Pulmonary artery endothelial cell (primary cell): ENCODE results near the gene KCTD20. TPM values are rescaled to one million over a fixed set of nuclear protein-coding genes. Genes with fewer than 3 reads are reported as not detected.
"Not testable (repeated sequence)": the region's sequence is repeated elsewhere in the genome, so short reads cannot be mapped to it uniquely, and the experiment has no call there.

Experiments used
- DNase-seq: peaks from one replicate; pipeline ENCODE4 v3.0.0-alpha.2; 2011; ENCODE audit warnings: low read depth, low spot score
- total RNA-seq: library from RNA; depleted of rRNA; stranded (reverse); fragments of >200 nt; gene quantifications from 2 replicates; pipeline ENCODE4 v1.2.3, GENCODE V29; 2014

The KCTD20 gene
- total RNA-seq, 1 donor from 2014 or later = 79.6 TPM

DNA sequence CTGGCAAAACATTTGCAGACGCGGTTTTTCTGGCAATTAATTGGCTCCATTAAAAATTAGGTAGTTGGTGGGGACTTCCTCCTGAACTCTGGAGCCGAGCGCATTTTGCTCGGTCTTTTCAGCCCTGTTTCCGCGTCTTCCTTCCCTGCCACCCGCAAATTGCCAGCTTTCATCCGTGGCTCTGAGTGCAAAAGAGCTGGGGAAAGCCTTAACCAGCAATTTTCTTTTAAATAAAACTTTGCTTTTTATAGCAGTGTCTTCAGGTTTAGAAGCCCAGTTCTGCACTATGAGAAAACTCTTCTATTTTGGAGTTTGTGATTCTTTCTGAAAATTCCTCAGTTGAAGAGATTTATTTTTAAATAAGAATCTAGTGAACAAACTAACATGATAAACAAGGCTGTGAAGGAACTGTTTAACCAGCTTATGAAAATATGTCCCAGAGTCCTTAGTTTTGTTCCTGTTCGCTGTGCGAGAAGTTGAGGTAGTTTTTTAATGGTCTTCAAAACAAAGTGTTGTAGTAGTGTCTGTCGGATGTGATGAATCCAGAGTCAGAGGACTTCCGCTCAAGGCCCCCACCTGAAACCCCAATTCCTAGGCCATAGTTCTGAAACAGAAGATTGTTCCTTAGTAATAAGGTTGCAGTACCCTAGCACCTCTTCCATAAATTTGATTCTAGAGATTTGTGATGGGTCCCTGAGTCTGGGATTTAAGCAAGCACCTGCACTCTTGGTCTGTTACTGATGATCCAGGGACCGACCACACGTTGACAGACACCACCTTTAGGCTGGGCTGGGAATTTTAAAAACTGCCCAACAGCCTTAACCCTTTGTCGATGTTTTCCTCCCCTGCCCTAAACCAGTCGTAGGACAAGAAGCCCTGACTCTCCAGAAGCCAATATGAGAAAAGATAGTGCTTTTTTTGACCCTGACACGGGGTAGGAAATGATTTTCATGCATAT is 950 bp downstream of the KCTD20 start:
- no peak for DNase-seq

DNA sequence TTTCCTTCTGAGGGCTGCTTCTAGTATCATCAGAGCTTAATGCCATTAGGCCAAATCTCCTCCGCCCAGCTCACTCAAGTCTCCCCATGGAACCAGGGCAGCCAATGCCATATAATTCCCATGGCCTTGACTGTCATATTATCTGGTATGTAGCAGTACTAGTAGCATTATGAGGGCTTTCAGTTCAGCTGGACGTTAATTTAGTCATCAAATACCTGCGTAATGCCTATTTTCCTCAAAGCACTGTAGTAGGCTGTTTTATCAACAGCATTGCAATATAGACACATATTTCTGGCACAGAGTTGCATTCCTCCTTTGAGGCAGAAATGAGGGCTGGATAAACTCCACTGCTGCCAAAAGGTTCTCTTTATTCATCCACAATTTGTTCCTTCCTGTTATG is 1.7 kb downstream of the KCTD20 start:
- DNase-seq = peak; percentile 54

DNA sequence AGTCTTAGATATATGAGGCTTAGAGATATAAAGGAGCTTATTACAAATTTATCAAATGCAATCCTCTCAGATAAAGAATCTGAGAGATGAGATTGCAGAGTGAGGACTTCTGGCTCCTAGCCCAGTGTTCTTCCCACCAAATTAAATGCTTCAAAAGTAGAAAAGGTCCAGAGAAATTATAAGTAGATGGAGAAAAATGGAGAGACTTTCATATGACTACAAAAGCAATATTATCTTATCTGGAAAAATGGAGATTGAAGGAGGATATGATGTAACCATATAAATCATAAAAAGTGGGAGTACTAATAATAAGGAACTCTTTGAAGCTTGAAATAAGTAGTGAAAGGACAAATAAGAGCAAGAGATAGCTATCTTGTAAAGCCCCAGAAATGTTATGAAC is 2.8 kb downstream of the KCTD20 start:
- DNase-seq = no peak

DNA sequence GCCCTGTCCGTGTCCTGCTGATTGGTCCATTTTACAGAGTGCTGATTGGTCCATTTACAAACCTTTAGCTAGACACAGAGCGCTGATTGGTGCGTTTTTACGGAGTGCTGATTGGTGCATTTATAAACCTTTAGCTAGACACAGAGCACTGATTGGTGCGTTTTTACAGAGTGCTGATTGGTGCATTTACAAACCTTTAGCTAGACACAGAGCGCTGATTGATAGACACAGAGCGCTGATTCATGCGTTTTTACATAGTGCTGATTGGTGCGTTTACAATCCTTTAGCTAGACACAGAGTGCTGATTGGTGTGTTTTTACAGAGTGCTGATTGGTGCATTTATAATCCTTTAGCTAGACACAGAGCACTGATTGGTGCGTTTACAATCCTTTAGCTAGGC is 6.4 kb downstream of the KCTD20 start:
- DNase-seq = not testable (repeated sequence)

DNA sequence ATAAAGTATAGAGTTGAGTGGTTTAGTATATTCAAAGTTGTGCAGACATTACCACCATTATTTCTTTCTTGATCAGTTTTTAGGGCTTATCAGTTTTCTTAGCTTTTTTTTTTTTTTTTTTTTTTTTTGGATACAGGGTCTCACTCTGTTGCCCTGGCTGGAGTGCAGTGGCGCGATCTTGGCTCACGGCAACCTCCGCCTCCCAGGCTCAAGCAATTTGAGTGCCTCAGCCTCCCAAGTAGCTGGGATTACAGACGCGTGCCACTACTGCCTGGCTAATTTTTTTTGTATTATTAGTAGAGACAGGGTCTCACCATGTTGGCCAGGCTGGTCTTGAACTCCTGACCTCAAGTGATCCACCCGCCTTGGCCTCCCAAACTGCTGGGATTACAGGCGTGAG is 10.1 kb downstream of the KCTD20 start:
- not testable (repeated sequence) for DNase-seq

DNA sequence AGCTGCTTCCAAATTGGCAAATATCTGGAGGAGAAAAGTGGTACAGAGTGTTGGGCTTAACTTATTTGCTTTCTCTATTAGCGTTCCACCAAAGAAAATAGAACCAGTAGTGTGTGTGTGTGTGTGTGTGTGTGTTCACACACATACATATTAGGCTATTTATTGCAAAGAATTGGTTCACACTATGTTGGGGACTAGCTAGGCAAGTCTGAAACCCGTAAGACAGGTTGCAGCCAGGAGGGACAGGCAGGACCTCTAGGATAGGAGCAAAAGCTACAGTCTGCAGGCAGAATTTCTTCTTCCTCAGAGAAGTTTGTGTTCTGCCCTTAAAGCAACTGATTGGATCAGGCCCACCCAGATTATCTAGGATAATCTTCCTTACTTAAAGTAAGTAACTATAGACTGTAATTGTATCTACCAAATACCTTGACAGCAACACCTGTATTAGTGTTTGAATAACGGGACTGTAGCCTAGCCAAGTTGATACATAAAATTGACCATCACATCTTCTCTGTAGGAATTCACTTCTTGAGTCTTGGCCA is 12.8 kb downstream of the KCTD20 start:
- no peak for DNase-seq

DNA sequence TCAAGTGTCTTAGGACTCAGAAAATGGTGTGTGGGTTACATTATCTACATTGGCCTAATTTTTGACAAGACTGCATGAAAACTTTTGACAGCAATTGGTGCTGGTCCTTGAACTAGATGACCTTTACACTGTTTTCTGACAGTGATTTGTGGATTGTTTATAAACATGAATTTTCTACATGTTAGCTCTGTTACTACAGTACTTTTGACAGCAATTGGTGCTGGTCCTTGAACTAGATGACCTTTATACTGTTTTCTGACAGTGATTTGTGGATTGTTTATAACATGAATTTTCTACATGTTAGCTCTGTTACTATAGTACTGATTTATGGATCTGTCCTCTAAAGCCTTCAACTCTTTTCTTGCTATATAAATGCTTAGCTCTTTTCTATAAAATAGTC is 16.7 kb downstream of the KCTD20 start:
- DNase-seq = no peak

DNA sequence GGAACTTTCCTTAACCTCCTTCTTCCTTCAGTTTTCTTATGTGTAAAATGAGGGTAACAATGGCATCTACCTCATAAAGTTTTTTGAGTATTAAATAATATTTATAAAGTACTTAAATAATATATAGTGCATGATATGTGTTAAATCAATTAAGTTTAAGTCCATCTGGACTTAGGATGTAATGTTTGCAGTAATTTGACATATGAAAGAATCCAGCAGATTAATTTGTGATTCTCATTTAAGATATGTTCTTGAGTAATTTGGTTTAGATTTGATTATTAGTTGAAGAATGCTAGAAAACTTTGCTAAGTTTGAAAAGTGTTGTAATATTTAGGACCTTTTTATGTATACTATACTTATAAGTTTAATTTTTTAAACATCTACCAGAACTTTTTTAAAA is 18.1 kb downstream of the KCTD20 start:
- DNase-seq = no peak

DNA sequence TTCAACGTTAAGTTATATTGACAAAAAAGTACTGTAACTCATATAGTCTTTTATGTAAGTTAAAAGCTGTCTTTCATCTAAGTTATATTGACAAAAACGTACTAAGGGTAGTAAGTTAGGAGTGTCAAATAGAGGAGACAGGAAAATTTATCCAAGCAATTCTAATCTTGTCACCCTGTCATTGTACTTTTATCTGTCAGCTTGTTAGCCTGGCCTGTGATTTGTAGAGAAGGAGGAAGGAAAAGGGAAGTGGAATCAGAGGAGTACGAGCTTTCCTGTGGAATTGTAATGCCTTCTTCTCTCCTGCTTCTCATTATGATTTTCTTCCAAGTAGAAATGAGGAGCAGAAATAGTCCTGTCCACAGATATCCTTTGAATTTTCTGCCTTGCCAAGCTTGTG is 18.8 kb downstream of the KCTD20 start:
- DNase-seq = no peak

DNA sequence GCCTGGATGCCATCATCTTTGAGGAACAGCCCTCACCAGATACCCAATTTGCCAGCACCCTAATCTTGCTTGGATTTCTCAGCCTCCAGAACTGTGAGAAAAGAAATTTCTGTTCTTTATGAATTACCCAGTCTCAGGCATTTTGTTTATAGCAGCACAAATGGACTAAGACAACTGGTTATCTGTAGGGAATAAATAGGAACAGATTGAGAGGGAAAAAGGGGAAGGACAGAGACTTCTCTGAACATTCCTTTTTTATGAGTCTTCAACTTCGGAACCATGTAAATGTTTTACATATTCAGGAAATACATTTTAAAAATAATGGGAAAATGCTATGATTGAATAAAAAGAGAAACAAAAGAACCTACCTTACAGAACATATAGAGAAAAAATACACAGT is 20.9 kb downstream of the KCTD20 start:
- no peak for DNase-seq

DNA sequence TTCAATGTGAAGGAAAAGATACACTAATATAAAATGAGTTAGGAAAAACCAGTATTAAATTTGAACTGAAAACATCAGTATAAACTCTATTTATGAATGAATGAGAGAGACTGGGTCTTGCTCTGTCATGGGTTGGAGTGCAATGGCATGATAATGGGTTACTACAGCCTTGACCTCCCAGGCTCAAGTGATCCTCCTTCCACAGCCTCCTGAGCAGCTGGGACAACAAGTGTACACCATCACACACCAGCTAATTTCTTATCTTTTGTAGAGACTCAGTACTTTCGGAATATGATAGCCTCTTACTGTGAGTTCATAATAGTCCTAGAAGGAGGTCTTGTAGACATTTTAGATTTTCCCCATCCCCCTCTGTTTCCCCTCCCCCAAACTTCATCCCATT is 21.4 kb downstream of the KCTD20 start:
- no peak for DNase-seq

DNA sequence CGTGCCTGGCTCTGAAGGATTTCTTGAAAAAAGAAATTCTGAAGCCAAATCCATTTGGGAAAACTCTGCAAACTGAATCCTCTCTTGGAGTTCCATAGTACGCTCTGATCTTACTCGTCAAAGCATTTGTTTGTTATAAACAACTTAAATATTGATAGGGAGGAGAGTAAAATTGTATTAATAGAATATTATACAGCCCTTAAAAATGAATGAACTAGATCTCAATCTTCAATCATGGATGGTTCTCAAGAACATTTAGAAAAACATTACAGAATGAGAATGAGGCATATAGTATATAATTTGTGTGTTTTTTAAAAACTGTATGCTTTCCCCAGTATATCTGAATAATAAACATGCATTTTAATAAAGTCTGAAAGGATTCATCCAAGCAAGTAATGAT is 24.8 kb downstream of the KCTD20 start:
- no peak for DNase-seq

DNA sequence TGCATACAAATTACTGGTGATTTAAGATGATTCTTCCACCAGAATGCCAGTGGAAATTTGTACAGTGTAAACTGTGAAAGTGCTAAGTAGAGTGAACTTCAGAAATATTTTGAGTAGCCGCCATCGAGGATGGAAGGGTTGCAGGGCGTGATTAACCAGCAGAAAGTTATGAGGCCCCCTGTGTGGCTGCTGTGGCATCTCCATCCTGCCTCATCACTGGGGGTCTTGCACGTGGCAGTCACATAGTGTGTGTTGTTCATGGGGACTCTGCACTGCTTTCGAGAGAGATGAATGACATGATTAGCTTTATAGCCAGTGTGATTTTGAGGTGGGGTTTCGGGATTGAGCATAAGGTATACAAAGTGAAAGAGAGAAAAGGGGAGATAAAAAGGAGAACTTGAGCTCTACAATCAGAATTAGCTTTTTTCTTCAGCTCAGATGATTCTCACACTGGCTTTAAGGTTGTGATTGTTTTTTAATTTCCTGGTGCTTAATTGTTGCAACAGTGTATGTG is 26.4 kb downstream of the KCTD20 start:
- no peak for DNase-seq

DNA sequence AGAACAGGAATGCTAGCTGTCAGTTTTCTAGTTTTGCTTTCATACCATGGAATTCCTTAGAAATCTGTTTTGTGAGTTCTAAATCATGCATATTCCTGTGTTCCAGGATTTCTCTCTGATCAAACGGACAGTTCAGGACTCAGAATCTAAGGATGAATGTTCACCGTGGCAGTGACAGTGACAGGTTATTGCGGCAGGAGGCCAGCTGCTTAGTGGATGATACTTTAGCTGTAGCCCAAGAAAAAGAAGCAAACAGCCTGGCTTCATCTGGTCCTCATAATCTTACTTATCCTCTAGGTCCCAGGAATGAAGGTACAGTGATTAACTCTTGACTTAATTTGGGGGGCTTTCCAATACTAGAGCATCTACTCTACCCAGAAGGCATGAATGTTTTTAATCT is 27.1 kb downstream of the KCTD20 start:
- DNase-seq = no peak

DNA sequence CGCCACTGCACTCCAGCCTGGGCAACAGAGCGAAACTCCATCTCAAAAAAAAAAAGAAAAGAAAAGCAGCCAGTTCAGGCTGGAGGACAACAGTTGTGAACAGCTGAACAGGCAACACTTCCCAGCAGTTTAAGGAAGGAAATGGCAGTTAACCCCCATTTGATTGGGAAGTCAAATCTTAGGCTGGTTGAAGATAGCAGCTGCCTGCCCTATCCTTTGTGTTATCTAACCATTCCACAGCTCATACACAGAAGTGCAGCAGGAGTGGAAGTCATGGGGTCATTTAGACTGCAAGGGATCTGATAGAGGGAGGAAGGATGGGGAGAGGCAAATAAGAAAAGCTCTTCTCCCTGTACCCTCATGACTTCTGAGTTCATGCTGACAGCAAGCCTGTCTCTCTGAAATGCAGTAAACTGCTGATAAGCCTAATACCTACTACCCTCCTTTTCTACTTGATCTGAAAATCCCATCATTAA is 35.3 kb downstream of the KCTD20 start:
- DNase-seq = no peak

DNA sequence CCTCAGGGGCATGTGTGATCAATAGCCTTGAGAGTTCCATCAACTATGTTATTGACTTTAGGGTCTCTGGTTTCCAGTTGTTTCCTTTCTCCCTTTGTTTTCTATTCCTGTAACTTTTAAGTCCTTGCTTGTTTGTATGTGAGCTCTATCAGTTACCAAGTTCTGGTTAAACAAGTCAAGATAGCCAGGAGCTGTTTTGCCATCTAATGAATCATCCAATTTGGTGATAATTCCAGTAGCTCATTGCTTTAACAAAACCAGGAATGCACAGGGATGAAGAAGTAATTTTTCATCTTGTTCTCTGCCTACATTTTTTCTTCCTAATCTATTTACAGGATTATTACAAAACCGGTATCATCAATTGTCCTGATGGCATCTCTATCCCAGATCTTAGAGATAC is 36.5 kb downstream of the KCTD20 start:
- DNase-seq = no peak

DNA sequence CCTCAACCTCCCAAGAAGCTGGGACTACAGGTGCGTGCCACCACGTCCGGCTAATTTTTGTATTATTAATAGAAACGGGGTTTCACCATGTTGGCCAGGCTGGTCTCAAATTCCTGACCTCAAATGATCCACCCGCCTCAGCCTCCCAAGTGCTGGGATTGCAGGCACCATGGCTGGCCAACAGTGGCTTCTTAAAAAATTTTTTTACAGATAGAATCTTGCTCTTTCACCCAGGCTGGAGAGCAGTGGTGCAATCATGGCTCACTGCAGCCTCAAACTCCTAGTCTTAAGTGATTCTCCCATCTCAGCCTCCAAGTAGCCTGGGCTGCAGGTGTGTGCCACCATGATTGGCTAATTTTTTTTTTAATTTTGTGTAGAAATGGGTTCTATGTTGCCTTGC is 40.5 kb downstream of the KCTD20 start:
- not testable (repeated sequence) for DNase-seq

DNA sequence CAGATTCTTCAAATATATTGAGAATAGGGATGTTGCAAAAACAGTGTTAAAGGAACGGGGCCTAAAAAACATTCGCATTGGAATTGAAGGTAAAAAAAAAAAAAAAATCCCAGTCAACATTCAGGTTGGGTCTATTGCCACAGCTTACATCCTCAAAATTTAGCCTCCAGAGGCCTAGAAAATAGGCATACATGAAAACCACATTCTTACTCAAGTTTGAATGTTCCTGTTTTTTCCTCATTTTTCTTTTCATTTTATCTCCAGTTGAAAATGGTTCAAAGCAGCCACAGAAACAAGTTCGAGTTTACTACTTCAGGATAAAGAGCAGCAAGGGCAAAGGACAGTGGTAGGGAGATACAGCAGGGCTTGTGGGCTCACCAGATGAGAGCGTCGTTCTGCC is 41.9 kb downstream of the KCTD20 start:
- DNase-seq = no peak

DNA sequence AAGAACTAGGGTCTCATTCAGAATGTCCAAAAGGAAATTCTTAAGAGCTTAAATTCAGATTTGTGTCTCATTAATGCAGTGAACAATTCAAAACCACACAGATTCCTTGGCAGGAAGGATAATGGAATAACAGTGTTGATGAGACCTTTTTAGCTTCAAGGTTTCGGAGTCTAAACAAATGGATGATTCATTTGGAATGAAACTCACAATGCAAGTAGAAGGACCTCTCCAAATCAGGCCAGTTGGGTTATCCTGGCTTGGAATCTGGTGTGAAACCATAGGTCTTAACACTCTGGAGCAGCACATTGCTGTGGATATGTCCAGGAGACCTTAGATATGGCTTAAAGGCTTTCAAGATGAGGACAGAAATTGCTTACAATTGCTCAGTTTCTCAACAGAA is 44.9 kb downstream of the KCTD20 start:
- no peak for DNase-seq

DNA sequence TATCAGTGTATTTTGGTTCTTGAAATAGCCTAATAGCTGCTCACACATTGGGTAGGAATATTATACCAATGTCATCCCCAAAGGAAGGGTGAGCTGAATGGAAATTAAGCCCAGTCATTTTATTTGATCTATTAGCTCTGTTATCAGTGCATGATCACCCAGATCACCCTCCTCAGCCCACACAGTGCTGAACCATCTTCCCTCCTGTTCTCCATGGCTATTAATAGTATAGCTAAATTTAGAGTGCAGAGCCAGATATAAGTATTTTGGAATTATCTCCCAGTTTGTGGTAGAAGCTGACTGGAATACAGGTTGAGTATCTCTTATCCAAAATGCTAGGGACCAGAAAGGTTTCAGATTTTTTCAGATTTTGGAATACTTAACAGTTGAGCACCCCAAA is 45.4 kb downstream of the KCTD20 start:
- DNase-seq = no peak

DNA sequence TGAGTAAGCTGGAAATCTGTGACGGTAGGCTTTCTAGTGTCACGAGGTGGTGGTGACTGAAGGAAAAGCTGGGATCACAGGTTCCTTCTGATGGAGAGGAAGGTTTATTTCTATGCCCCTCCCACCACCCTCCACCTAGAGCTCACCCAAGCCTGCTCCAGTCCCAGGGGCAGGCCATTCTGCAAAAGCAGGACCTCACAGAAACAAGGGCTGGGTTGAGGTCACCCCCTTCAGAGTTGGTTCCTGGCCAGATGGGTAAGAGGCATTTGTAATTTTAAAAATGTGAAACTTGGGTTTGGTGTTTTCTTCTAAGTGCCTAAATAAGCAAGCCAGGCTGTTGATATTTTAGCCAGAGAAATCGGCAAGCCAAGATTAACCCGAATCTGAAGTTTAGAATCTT is 46.6 kb downstream of the KCTD20 start:
- DNase-seq = no peak

DNA sequence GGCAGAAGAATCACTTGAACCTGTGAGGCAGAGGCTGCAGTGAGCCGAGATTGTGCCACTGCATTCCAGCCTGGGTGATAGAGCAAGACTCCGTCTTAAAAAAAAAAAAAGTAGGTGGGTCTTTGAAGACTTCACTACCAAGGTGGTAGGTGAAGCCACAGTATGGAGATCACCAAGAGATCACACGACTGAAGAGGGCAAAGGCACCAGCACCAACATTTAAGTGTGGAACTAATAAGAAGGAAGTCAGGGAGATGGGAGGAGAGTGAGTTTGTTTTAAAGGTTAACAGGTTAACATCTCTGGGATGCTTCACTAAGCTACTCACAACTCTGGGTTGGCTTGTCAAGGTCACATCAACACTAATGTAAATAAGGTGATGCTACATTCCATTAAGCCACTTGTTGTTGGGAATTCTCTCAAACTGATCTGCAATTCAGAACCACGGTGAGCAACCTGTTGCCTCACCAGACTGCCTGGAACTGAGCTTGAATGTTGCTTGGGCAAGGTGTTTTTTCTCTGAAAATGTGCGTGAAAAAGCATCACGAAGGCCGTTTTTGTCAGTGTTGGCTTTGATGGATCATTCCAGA is 48.7 kb downstream of the KCTD20 start:
- no peak for DNase-seq
